Ovary (tissue), 9 donors: ENCODE results near the gene B3GALT5. TPM values are rescaled to one million over a fixed set of nuclear protein-coding genes. Genes with fewer than 3 reads are reported as not detected.

ENCODE experiments used
- DNase-seq, 5 donors: peaks; one replicate each; pipeline ENCODE4 v3.0.0-alpha.2; 2019 to 2020
- H3K27ac ChIP-seq, 2 donors: fragments of 200-600 bp; one replicate each; pipeline versions ENCODE4 v1.5.1 to v1.8.0; 2019 to 2022
- H3K27me3 ChIP-seq: fragments of 200-600 bp; one replicate; pipeline ENCODE4 v1.8.0; 2022
- H3K36me3 ChIP-seq: fragments of 200-600 bp; sonication (generic); one replicate; pipeline ENCODE4 v1.5.1; 2019
- H3K4me1 ChIP-seq: one replicate; pipeline ENCODE4 v1.8.1; 2013; ENCODE audit warnings: mild to moderate bottlenecking, moderate library complexity; ENCODE audit not compliant: insufficient read depth
- H3K4me3 ChIP-seq: fragments of 200-600 bp; sonication (generic); one replicate; pipeline ENCODE4 v1.5.1; 2017
- H3K9me3 ChIP-seq, 2 donors: fragments of 200-600 bp in 1 of 2; sonication (generic) in 1 of 2; one replicate each; pipeline versions ENCODE4 v1.5.1 to v1.8.1; 2013 to 2019; ENCODE audit warnings: mild to moderate bottlenecking in 1 of 2, moderate library complexity in 1 of 2
- CTCF ChIP-seq, 3 donors: fragments of 450-650 bp in 2 of 3; fragments of 200-600 bp in 1 of 3; IDR thresholded peaks; one replicate each; pipeline versions ENCODE4 v1.5.1 to v1.8.0; 2016 to 2022; ENCODE audit warnings: antibody characterized with exemption in 3 of 3, mild to moderate bottlenecking in 1 of 3
- EP300 ChIP-seq: sonication (generic); formaldehyde crosslinking; IDR thresholded peaks from one replicate; pipeline ENCODE4 v1.6.1; 2017; ENCODE audit warnings: antibody characterized with exemption
- POLR2A ChIP-seq: fragments of 450-650 bp; IDR thresholded peaks from one replicate; pipeline ENCODE4 v1.6.1; 2017; ENCODE audit warnings: antibody characterized with exemption, mild to moderate bottlenecking, moderate library complexity
- WGBS, 3 donors: extraction: QIAGEN DNeasy Blood & Tissue Kit in 1 of 3; methylation state at CpG; one replicate each; pipeline versions ENCODE4 v1.1.5 to v1.1.7; 2013 to 2017; 5-methylcytosine and 5-hydroxymethylcytosine counted together
- intact Hi-C, 4 donors: fragments of 100-400 bp; cut with DNase I; formaldehyde crosslinking; loops; one replicate each; pipeline versions ENCODE4 v1.11.0 to v1.15.1; 2022 to 2023
- polyA plus RNA-seq, 2 donors: library from polyadenylated mRNA; stranded (reverse); fragments of 200-250 nt in 1 of 2; fragments of 350-450 nt in 1 of 2; fragmentation: Illumina TruSeq in 1 of 2; extraction: RNeasy Lipid Tissue Mini Kit (QIAGEN cat#74804) in 1 of 2; gene quantifications; one replicate each; pipeline ENCODE4 v1.2.3, GENCODE V29; 2013 to 2014
- total RNA-seq, 7 donors: library from RNA; depleted of rRNA in 2 of 7; stranded (reverse); fragments of >200 nt in 2 of 7; fragmentation: NEBNext Ultra II Directional in 3 of 7; extraction: Animal tissue kit (Norgen Biotek cat#: 25700) in 3 of 7; gene quantifications; one replicate each; pipeline versions ENCODE4 v1.1.0 to v1.2.4, GENCODE V29; 2016 to 2023
- donor health status: DM: no; HTN: no; CAD: no; lungs with moderate emphysema.
- donor health status: DM: no; HTN: no; CAD: no.
- donor health status: Bipolar disorder and iron deficiency.
- donor health status: DM: yes; HTN: yes; CAD: no.
- donor health status: DM: no; HTN: no; CAD: no.
- donor health status: DM: yes; HTN: yes; CAD: no.

Gene B3GALT5
- total and polyA plus RNA-seq, 9 donors: 0.12 to 1.8 (median 0.62) TPM

DNA sequence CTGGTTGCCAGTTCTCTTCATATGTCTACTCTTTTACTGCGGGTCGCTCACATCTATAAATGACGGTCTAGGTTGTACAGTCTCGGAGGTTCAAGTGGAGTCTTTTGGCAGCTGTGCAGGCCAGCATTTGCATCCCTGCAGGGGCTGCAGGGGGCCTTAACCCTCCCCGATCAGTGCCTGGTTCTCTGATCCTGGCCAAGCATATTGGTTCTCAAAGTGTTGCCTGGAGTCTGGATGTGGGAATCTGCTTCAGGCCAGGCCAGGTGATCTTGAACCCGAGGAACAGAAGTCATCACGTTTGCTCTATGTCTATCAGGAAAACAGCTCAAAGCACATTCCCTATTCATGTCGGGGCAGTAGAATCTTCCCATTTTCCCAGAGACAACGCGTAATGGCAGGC is 21.8 kb downstream of the B3GALT5 start:
- H3K27me3 ChIP-seq: no peaks in the 10 kb centered on the region
- H3K36me3 ChIP-seq: no peaks in the 10 kb centered on the region
- no peaks in the 10 kb centered on the region for H3K9me3 ChIP-seq
- no peak overlapping the region for H3K4me3 ChIP-seq
- no peak overlapping the region for H3K27ac ChIP-seq
- 94 to 96% (median 94%) methylated on average over 10 of the region's 10 CpGs for WGBS, 3 donors
- intact Hi-C loops: no loop called here
- TF ChIP-seq POLR2A: no peak
- no peaks in the 10 kb centered on the region for H3K4me1 ChIP-seq
- DNase-seq: no peak

DNA sequence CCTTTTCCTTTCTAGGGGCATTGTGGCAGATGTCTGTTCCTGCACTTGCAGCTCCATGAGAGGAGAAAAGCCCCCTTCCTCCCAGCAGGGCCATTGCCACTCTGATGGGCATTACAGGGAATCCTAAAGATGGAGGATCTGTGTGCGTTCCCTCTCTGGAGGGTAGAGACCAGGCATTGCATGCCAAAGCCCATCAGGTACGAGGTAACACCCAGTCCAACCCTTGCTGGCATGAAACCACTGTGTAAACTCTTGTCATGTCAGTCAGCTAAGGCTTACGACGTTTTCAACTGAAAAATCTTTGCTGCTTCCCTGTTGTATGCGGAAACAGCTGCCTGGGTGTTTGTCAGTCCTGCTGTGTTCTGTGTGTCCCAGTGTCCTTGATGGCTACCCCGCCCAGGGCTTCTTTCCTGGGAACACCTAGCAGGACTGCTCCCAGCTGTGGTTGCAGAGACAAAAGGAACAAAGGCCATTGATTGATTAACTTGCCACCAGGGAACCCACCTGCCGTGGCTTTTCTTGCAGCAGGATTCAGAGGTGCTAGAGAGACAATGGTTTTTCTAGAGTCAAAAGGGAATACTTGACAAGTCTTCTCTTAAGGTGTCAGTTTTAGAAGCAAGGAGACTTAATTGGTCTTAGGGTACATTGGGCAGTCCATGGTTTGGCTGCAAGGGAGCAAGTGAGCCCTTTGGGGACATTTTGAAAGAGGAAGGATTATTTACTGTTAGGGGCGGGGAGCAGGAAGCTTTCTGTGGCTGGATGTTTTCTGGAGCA is 24.6 kb downstream of the B3GALT5 start:
- Histone ChIP-seq H3K4me3 (no peak overlapping the region), H3K4me1 (no peaks in the 10 kb centered on the region), H3K27ac (no peak overlapping the region), H3K27me3 (no peaks in the 10 kb centered on the region), H3K9me3 (no peaks in the 10 kb centered on the region), H3K36me3 (no peaks in the 10 kb centered on the region)
- intact Hi-C loops: no loop called here
- no peak for DNase-seq
- TF ChIP-seq EP300: no peak
- TF ChIP-seq POLR2A: no peak
- TF ChIP-seq CTCF (IDR thresholded peaks at IDR 0.05): no peak
- 86 to 90% (median 88%) methylated on average over 8 of the region's 8 CpGs for WGBS, 3 donors

- TF ChIP-seq EP300: no peak
- TF ChIP-seq CTCF (IDR thresholded peaks at IDR 0.05): no peak
- no peak for TF ChIP-seq POLR2A
- H3K4me1 ChIP-seq: no peaks in the 10 kb centered on the region
- no peak for DNase-seq
- no peak overlapping the region for H3K4me3 ChIP-seq
- H3K27ac ChIP-seq: no peak overlapping the region
- H3K27me3 ChIP-seq: no peaks in the 10 kb centered on the region
- 74 to 84% (median 80%) methylated on average over 5 of the region's 5 CpGs for WGBS, 3 donors
- intact Hi-C loops: no loop called here
- H3K9me3 ChIP-seq: no peaks in the 10 kb centered on the region
- no peaks in the 10 kb centered on the region for H3K36me3 ChIP-seq
Measured at GRCh38 chr21:39637971-39638240, 25.2 kb downstream of the B3GALT5 start.

DNA sequence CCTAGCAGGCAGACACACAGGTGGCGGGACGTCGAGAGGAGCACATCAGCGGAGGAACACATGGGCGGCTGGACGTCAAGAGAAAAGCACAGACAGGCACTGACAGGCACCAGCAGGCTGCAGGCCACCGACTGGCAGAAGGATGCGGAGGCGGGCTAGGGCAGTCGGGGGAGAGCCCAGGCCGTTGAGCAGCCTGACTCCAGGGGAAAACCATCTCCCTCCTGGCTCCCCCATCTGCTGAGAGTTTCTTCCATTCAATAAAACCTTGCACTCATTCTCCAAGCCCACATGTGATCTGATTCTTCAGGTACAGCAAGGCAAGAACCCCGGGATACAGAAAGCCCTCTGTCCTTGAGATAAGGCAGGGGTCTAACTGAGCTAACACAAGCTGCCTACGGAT is 25.5 kb downstream of the B3GALT5 start:
- Histone ChIP-seq H3K9me3 (no peaks in the 10 kb centered on the region), H3K4me1 (no peaks in the 10 kb centered on the region), H3K4me3 (no peak overlapping the region), H3K36me3 (no peaks in the 10 kb centered on the region), H3K27ac (no peak overlapping the region), H3K27me3 (no peaks in the 10 kb centered on the region)
- intact Hi-C loops: no loop called here
- WGBS, 3 donors: 65 to 71% (median 68%) methylated on average over 13 of the region's 13 CpGs
- TF ChIP-seq EP300 (no peak), POLR2A (no peak), CTCF (IDR thresholded peaks at IDR 0.05) (no peak)
- DNase-seq: no peak

GRCh38 chr21:39640754-39641153 is 28.0 kb downstream of the B3GALT5 start:
- 94 to 98% (median 97%) methylated on average over 4 of the region's 4 CpGs for WGBS, 3 donors
- Histone ChIP-seq H3K27me3 (no peaks in the 10 kb centered on the region), H3K27ac (no peak overlapping the region), H3K9me3 (no peaks in the 10 kb centered on the region), H3K4me1 (no peaks in the 10 kb centered on the region), H3K36me3 (no peaks in the 10 kb centered on the region), H3K4me3 (no peak overlapping the region)
- DNase-seq: no peak
- no peak for TF ChIP-seq POLR2A
- TF ChIP-seq CTCF (IDR thresholded peaks at IDR 0.05): no peak
- no peak for TF ChIP-seq EP300
- intact Hi-C loops: no loop called here
